GM12892 (cell line): Measurements from ENCODE around the gene MASP1.

Experiments
- POLR2A ChIP-seq: IDR thresholded peaks from 2 replicates; pipeline ENCODE4 v1.6.1; 2011; ENCODE audit warnings: low read depth, low read length, control low read depth
- POLR2AphosphoS5 ChIP-seq: IDR thresholded peaks from 2 replicates; pipeline ENCODE4 v1.6.1; 2011; ENCODE audit warnings: low read depth, low read length, control low read depth
- TAF1 ChIP-seq: IDR thresholded peaks from 2 replicates; pipeline ENCODE4 v1.6.1; 2011; ENCODE audit warnings: low read depth, mild to moderate bottlenecking, control low read depth, low read length, borderline replicate concordance

DNA sequence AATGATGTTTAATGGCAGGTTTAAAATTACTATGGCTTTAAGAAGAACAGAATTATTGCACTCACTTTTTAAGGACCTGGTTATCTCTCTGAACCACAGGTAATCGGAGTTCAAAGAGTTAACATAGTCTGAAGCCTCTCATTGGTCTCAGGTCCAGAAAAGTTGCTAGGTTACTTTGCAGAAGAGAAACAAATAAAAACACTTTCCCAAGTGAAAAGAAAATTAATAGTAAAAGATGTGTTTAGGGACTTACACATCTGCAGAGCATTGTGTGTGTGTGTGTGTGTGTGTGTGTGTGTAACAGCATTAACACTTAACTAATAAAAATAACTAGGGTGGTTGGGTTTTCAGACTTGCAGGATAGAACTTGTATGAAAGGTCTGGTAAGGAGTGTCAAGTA, 1.0 kb downstream of the MASP1 start:
- TF ChIP-seq POLR2A (no peak), TAF1 (no peak), POLR2AphosphoS5 (no peak)
